Fibroblast of skin of right biceps (primary cell): ENCODE measurements around the gene RHO.

Experiments used
- DNase-seq: peaks from one replicate; pipeline ENCODE4 v3.0.0-alpha.2; 2013

The RHO gene

DNA sequence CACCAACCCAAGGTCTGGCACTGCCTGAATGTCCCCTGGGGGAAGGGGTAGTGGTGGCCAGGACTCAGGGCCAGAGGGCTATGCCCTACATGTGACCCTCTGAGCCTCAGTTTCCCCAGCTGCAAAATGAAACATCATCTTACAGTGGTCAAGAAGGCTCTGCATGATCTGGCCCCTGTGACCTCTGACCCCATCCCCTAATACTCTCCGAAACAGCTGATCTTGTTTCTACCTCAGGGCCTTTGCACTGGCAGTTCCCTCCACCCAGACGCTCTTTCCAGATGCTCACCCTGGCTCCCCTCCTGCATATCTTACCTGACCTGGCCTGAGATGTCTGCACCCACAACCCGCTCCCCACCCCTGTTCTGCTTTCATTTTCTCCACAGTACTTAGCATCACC lies 56.2 kb downstream of the RHO start:
- DNase-seq = no peak
